ENCODE measurements around the gene SBF2.
"Not testable (repeated sequence)": the region's sequence is repeated elsewhere in the genome, so short reads cannot be mapped to it uniquely, and the experiment has no call there.

The SBF2 gene

GRCh38 chr11:9901943-9902342, 392.1 kb downstream of the SBF2 start:
- TF ChIP-seq CTCF (IDR thresholded peaks at IDR 0.05; ENCODE audit: control insufficient read depth, insufficient read depth, low read depth, low read length, missing control alignments): no peak
- H3K4me3 ChIP-seq (ENCODE audit: control insufficient read depth, low read depth, low read length): no peak overlapping the region
- DNase-seq (ENCODE audit: low read depth): no peak

- DNase-seq (ENCODE audit: low read depth): peak; percentile 81
- not testable (repeated sequence) for H3K4me3 ChIP-seq (ENCODE audit: control insufficient read depth, low read depth, low read length)
These were observed 393.8 kb downstream of the SBF2 start for GRCh38 chr11:9900253-9900652.

DNA sequence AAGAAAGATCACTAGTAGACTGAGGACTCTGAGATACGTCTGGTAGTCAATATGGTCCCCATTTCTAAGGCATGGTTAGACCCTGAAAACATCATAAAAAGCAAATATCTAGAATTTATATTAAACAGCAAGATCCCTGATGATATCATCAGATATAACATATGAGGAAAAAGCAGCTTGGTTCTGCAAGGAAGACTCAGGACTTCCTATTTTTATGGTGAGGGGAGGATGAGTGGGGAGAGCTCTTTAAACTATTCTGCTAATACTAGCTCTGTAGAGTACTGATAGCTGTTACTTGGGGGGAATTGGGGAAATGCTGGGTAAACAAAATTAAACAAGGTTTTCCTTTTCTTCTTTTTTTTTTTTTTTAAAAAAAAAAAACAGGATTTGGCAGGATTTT, 394.3 kb downstream of the SBF2 start:
- DNase-seq (ENCODE audit: low read depth): no peak
- no peak for TF ChIP-seq CTCF (IDR thresholded peaks at IDR 0.05; ENCODE audit: control insufficient read depth, insufficient read depth, low read depth, low read length, missing control alignments)
- no peak overlapping the region for H3K4me3 ChIP-seq (ENCODE audit: control insufficient read depth, low read depth, low read length)

DNA sequence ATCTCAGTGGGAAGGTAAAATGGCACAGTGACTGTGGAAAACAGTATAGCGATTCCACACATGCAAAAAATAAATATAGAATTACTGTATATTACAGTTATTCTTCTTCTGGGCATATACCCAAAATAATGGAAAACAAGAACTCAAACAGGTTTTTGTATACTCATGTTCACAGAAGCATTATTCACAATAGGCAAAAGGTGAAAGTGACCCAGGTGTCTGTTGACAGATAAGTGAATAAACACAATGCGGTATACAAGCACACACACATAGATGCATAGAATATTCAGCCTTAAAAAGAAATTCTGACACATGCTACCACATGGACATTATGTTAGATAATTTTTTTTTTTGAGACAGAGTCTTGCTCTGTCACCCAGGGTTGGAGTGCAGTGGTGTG, 397.1 kb downstream of the SBF2 start:
- no peak for TF ChIP-seq CTCF (IDR thresholded peaks at IDR 0.05; ENCODE audit: control insufficient read depth, insufficient read depth, low read depth, low read length, missing control alignments)
- no peak for DNase-seq (ENCODE audit: low read depth)
- no peak overlapping the region for H3K4me3 ChIP-seq (ENCODE audit: control insufficient read depth, low read depth, low read length)

DNA sequence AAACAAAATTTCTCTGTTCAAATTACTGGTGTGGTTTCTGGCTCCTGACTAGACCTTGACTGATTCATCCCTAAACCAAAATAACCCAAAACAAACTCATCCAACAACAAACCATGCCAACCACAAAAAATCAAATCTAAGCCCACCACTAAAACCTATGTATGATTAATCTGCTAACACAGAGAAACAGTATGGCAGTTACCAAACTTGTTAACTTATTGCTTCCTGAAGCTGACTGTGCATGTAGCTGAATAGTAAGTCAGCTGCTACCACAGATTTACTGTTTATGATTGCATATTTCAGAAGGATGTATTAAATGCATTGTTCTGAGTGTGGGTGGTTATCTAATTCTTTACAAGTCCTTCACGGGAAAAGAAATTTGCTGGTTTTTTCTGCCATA, 399.0 kb downstream of the SBF2 start:
- H3K4me3 ChIP-seq (ENCODE audit: control insufficient read depth, low read depth, low read length): no peak overlapping the region
- no peak for TF ChIP-seq CTCF (IDR thresholded peaks at IDR 0.05; ENCODE audit: control insufficient read depth, insufficient read depth, low read depth, low read length, missing control alignments)
- peak; percentile 52 for DNase-seq (ENCODE audit: low read depth)

GRCh38 chr11:9893474-9893873, 400.5 kb downstream of the SBF2 start:
- no peak overlapping the region for H3K4me3 ChIP-seq (ENCODE audit: control insufficient read depth, low read depth, low read length)
- TF ChIP-seq CTCF (IDR thresholded peaks at IDR 0.05; ENCODE audit: control insufficient read depth, insufficient read depth, low read depth, low read length, missing control alignments): no peak
- no peak for DNase-seq (ENCODE audit: low read depth)

GRCh38 chr11:9888938-9889337, 405.1 kb downstream of the SBF2 start:
- no peak for TF ChIP-seq CTCF (IDR thresholded peaks at IDR 0.05; ENCODE audit: control insufficient read depth, insufficient read depth, low read depth, low read length, missing control alignments)
- no peak for DNase-seq (ENCODE audit: low read depth)
- H3K4me3 ChIP-seq (ENCODE audit: control insufficient read depth, low read depth, low read length): no peak overlapping the region

Measured in AG09309 (cell line).